ENCODE measurements around the gene AFM. TPM values are rescaled to one million over a fixed set of nuclear protein-coding genes. Genes with fewer than 3 reads are reported as not detected.

AFM gene
- total RNA-seq, 1 donor from 2014 or later: not detected

- H3K27me3 Mint-ChIP-seq (ENCODE audit: low read depth): peaks cover 17% of the 10 kb centered on the region
- H3K4me3 Mint-ChIP-seq (ENCODE audit: unreplicated experiment): no peak overlapping the region
- DNase-seq (ENCODE audit: low spot score): no peak
- H3K4me1 Mint-ChIP-seq (ENCODE audit: low read depth): peaks cover 9% of the 10 kb centered on the region
- H3K9me3 Mint-ChIP-seq (ENCODE audit: low read depth): no peaks in the 10 kb centered on the region
- H3K27ac Mint-ChIP-seq (ENCODE audit: unreplicated experiment): no peak overlapping the region
- no peaks in the 10 kb centered on the region for H3K36me3 Mint-ChIP-seq (ENCODE audit: low read depth)
- TF ChIP-seq CTCF (IDR thresholded peaks at IDR 0.05): no peak
These were observed 26.6 kb upstream of the AFM start for GRCh38 chr4:73454920-73455319.

DNA sequence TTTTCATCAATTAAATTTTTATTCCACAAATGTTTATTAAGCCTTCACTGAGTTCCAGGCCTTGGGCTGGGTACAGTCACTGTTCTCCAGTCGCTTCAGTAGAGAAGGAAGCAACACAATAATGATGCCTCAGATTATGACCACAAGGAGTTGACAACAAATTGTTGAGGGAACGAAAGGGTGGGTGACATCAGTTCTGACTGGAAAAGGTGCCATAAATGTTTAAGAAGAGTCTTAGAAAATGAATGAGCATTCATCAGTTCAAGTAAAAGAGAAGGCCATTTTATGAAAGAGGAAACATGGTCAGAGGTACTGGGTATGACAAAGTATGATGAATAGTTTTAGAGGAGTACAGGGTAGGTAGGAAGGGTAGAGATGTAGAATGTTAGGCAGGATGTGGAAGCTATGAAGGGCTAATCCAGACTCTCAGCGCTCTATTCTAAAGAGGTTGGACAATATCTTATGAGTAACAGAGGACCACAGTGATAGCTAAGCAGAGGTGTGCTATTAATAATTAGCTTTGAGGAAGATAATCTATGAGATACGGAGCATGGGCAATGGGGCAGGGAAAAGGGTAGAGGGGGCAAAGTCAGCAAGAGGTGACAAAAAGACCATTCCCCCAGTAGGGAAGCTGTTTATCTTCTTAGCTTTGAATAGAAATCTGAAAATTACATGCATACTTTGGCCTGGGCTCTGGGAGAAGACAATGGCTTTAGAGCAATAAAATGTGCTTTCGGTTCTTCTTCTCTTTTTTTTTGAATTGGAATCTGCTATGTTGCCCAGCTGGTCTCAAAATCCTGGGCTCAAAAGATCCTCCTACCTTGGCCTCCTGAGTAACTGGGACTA lies 25.1 kb upstream of the AFM start:
- H3K27me3 Mint-ChIP-seq (ENCODE audit: low read depth): peaks cover 19% of the 10 kb centered on the region
- H3K4me3 Mint-ChIP-seq (ENCODE audit: unreplicated experiment): no peak overlapping the region
- DNase-seq (ENCODE audit: low spot score): no peak
- H3K27ac Mint-ChIP-seq (ENCODE audit: unreplicated experiment): no peak overlapping the region
- H3K36me3 Mint-ChIP-seq (ENCODE audit: low read depth): no peaks in the 10 kb centered on the region
- TF ChIP-seq CTCF (IDR thresholded peaks at IDR 0.05): no peak
- no peaks in the 10 kb centered on the region for H3K9me3 Mint-ChIP-seq (ENCODE audit: low read depth)
- H3K4me1 Mint-ChIP-seq (ENCODE audit: low read depth): no peaks in the 10 kb centered on the region

DNA sequence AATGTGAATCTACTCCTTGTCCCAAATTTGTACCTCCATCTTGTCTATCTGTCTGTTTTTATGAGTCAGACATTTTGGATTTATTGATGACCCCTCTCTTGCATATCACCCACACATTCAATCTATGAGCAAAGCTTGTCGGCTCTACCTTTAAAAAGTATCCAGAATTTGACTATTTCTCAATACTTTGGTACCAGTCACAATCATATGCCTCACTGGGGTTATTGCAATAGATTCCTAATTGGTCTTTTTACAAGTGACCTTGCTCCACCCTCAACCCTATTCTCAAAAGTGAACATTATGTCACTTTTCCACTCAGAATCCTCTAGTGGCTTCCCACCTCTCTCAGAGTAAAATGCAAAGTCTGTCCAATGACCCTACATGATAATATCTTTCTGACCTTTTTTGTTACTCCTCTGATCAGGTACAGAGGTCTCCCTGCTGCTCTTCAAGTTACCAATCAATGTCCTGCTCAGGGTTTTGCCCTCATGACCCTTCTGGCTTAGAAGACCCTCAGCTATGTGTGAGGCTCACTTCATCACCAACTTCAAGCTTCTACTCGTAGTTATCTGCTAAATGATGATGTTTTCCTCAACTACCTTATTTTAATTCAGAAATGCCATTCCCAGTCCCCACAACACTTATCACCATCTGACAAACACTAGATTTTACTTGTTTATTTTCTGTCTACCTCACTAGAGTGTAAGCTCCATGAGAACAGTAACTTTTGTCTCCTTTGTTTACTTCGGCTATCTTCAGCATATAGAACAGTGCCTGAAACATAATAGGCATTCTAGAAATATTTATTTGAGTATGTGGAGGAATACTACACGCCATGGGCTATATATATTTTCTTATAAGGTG lies 23.1 kb upstream of the AFM start:
- no peak overlapping the region for H3K27ac Mint-ChIP-seq (ENCODE audit: unreplicated experiment)
- TF ChIP-seq CTCF (IDR thresholded peaks at IDR 0.05): no peak

GRCh38 chr4:73459048-73459421 lies 22.5 kb upstream of the AFM start:
- Mint-ChIP-seq H3K27me3 (ENCODE audit: low read depth) (peaks cover 23% of the 10 kb centered on the region), H3K9me3 (ENCODE audit: low read depth) (no peaks in the 10 kb centered on the region), H3K27ac (ENCODE audit: unreplicated experiment) (no peak overlapping the region), H3K4me1 (ENCODE audit: low read depth) (no peaks in the 10 kb centered on the region), H3K4me3 (ENCODE audit: unreplicated experiment) (no peak overlapping the region), H3K36me3 (ENCODE audit: low read depth) (no peaks in the 10 kb centered on the region)
- TF ChIP-seq CTCF (IDR thresholded peaks at IDR 0.05): no peak
- DNase-seq (ENCODE audit: low spot score): no peak

More for the DNA sequence above, 23.1 kb upstream of the AFM start:
- no peak for DNase-seq (ENCODE audit: low spot score)
- peaks cover 21% of the 10 kb centered on the region for H3K27me3 Mint-ChIP-seq (ENCODE audit: low read depth)
- H3K4me1 Mint-ChIP-seq (ENCODE audit: low read depth): no peaks in the 10 kb centered on the region
- no peaks in the 10 kb centered on the region for H3K36me3 Mint-ChIP-seq (ENCODE audit: low read depth)
- H3K9me3 Mint-ChIP-seq (ENCODE audit: low read depth): no peaks in the 10 kb centered on the region
- H3K4me3 Mint-ChIP-seq (ENCODE audit: unreplicated experiment): no peak overlapping the region

DNA sequence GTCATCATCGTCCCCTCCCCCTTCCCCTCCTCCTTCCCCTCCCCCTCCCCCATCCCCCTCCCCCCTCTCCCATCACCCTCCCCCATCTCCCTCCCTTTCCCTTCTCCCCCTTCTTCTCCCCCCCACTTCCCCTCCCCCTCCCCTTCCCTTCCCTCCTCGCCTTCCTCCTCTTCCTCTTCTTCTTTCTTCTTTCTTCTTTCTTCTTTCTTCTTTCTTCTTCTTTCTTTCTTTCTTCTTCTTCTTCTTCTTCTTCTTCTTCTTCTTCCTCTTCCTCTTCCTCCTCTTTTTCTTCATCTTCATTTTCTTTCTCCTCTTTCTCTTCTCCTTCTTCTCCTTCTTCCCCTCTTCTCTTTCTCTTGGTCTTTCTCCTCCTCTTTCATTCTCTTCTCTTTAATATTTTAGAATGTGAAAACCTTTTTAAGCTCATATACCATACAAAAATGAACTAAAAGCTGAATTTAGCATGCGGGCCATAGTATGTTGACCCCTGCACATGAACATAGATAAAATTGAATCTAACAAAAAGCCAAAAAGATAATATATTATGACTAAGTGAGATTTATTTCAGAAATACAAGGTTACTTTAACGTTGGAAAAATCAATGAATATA lies 20.5 kb upstream of the AFM start:
- H3K4me1 Mint-ChIP-seq (ENCODE audit: low read depth): no peaks in the 10 kb centered on the region
- H3K27ac Mint-ChIP-seq (ENCODE audit: unreplicated experiment): no peak overlapping the region
- no peaks in the 10 kb centered on the region for H3K36me3 Mint-ChIP-seq (ENCODE audit: low read depth)
- no peak overlapping the region for H3K4me3 Mint-ChIP-seq (ENCODE audit: unreplicated experiment)
- H3K27me3 Mint-ChIP-seq (ENCODE audit: low read depth): peaks cover 29% of the 10 kb centered on the region
- no peak for DNase-seq (ENCODE audit: low spot score)
- TF ChIP-seq CTCF (IDR thresholded peaks at IDR 0.05): no peak
- no peaks in the 10 kb centered on the region for H3K9me3 Mint-ChIP-seq (ENCODE audit: low read depth)

Measured in chondrocyte (in vitro differentiated cells).